NCI-H1694 treated with DMSO at 0.1 percent for 48 hours (cell line): ENCODE measurements around the gene ZNF878.

Source experiments
- DNase-seq: peaks from one replicate; lab custom pipeline; 2025; lab: John Stamatoyannopoulos, UW

Gene ZNF878

GRCh38 chr19:12034620-12035019 is 18.1 kb downstream of the ZNF878 start:
- DNase-seq, result no peak

- no peak for DNase-seq
Observed at GRCh38 chr19:12034198-12034597, 18.6 kb downstream of the ZNF878 start.

GRCh38 chr19:12015753-12016116 is 37.0 kb downstream of the ZNF878 start:
- DNase-seq, result no peak

GRCh38 chr19:12015015-12015752 is 37.6 kb downstream of the ZNF878 start:
- DNase-seq, result no peak

- DNase-seq, result no peak
Observed at GRCh38 chr19:12000152-12000981, 52.4 kb downstream of the ZNF878 start.

GRCh38 chr19:11995174-11995573 is 57.6 kb downstream of the ZNF878 start:
- DNase-seq, result no peak
